SK-N-SH (cell line): ENCODE measurements around the gene FZD4. TPM values are rescaled to one million over a fixed set of nuclear protein-coding genes. Genes with fewer than 3 reads are reported as not detected.

ENCODE experiments used
- CTCF ChIA-PET: fragments of 300-600, 350-600 bp; formaldehyde crosslinking; extraction: SDS; loops from one replicate; lab custom pipeline; 2021; lab: Yijun Ruan, JAX
- POLR2A ChIA-PET: fragments of 350-600 bp; sonication (Branson Sonifier 250); formaldehyde crosslinking; extraction: SDS; loops from one replicate; lab custom pipeline; 2020; ENCODE audit warnings: antibody characterized with exemption, inconsistent platforms; lab: Yijun Ruan, JAX
- DNase-seq: peaks from one replicate; pipeline ENCODE4 v3.0.0; 2012
- H2AFZ ChIP-seq: fragments of 200-600 bp; sonication (generic); 2 replicates; pipeline ENCODE4 v1.8.1; 2016; ENCODE audit warnings: antibody characterized with exemption, mild to moderate bottlenecking, low read depth
- H3F3A ChIP-seq: fragments of 200-600 bp; sonication (generic); replicated peaks from 2 replicates; pipeline ENCODE3; 2016; ENCODE audit warnings: antibody characterized with exemption, mild to moderate bottlenecking; ENCODE audit not compliant: insufficient read depth
- H3K27ac ChIP-seq, 2 experiments: fragments of 200-500 bp in 1 of 2; fragments of 200-600 bp in 1 of 2; sonication (Bioruptor generic) in 1 of 2; sonication (generic), shearing (Covaris generic) in 1 of 2; 2 replicates each; pipeline versions ENCODE4 v1.5.1 to v1.6.1; 2014 to 2016; ENCODE audit warnings: low read depth in 2 of 2, inconsistent platforms in 1 of 2, low read length in 1 of 2, mild to moderate bottlenecking in 1 of 2, mixed read lengths in 1 of 2
- H3K27me3 ChIP-seq: fragments of 200-600 bp; sonication (generic), shearing (Covaris generic); 2 replicates; pipeline ENCODE4 v1.6.1; 2016; ENCODE audit warnings: mixed run types; ENCODE audit not compliant: insufficient read depth
- H3K36me3 ChIP-seq, 2 experiments: fragments of 200-500 bp in 1 of 2; fragments of 200-600 bp in 1 of 2; sonication (Bioruptor generic) in 1 of 2; sonication (generic) in 1 of 2; replicated peaks in 1 of 2; 2 replicates each; pipeline versions ENCODE3 to v1.5.1; 2014 to 2016; ENCODE audit warnings: low read length in 1 of 2, mild to moderate bottlenecking in 1 of 2; ENCODE audit not compliant: insufficient read depth in 2 of 2, control insufficient read depth in 1 of 2
- H3K4me1 ChIP-seq, 2 experiments: fragments of 200-500 bp in 1 of 2; fragments of 200-600 bp in 1 of 2; sonication (Bioruptor generic) in 1 of 2; sonication (generic), shearing (Covaris generic) in 1 of 2; 2 replicates each; pipeline versions ENCODE4 v1.5.1 to v1.6.1; 2014 to 2016; ENCODE audit warnings: low read depth in 1 of 2, low read length in 1 of 2, mixed run types in 1 of 2; ENCODE audit not compliant: insufficient read depth in 2 of 2, control insufficient read depth in 1 of 2
- H3K4me2 ChIP-seq: fragments of 200-600 bp; sonication (generic), shearing (Covaris generic); 2 replicates; pipeline ENCODE4 v1.6.1; 2017; ENCODE audit warnings: mixed run types
- H3K4me3 ChIP-seq, 2 experiments: fragments of 200-500 bp in 1 of 2; fragments of 200-600 bp in 1 of 2; sonication (Bioruptor generic) in 1 of 2; sonication (generic), shearing (Covaris generic) in 1 of 2; 2 replicates each; pipeline versions ENCODE4 v1.5.1 to v1.8.1; 2014 to 2016; ENCODE audit warnings: low read depth in 2 of 2, inconsistent platforms in 1 of 2, low read length in 1 of 2, mild to moderate bottlenecking in 1 of 2, mixed read lengths in 1 of 2, moderate library complexity in 1 of 2
- H3K79me2 ChIP-seq: fragments of 200-600 bp; sonication (generic); 2 replicates; pipeline ENCODE4 v1.8.1; 2017; ENCODE audit warnings: mild to moderate bottlenecking; ENCODE audit not compliant: insufficient read depth
- H3K9ac ChIP-seq: fragments of 200-600 bp; sonication (generic); 2 replicates; pipeline ENCODE4 v1.6.1; 2017; ENCODE audit warnings: mixed run types
- H3K9me2 ChIP-seq: fragments of 200-600 bp; sonication (generic); 2 replicates; pipeline ENCODE4 v1.6.1; 2017; ENCODE audit warnings: mixed run types
- H3K9me3 ChIP-seq: fragments of 200-600 bp; sonication (generic); 2 replicates; pipeline ENCODE4 v1.6.1; 2017; ENCODE audit warnings: mixed run types, mild to moderate bottlenecking, moderate library complexity
- H4K20me1 ChIP-seq: fragments of 200-600 bp; sonication (generic); 2 replicates; pipeline ENCODE4 v1.6.1; 2017; ENCODE audit warnings: mild to moderate bottlenecking, mixed run types; ENCODE audit not compliant: insufficient read depth
- CHD2 ChIP-seq: fragments of 150-350 bp; IDR thresholded peaks from 2 replicates; pipeline ENCODE4 v1.6.1; 2018; ENCODE audit warnings: low read length; ENCODE audit not compliant: partially characterized antibody
- EP300 ChIP-seq, 2 experiments: IDR thresholded peaks; 2 replicates each; pipeline versions ENCODE4 v1.4.0 to v1.6.1; 2012; ENCODE audit warnings: borderline replicate concordance in 1 of 2, low read depth in 1 of 2, low read length in 1 of 2
- FOSL2 ChIP-seq: IDR thresholded peaks from 2 replicates; pipeline ENCODE4 v1.4.0; 2012; ENCODE audit warnings: low read depth, mild to moderate bottlenecking, moderate library complexity, borderline replicate concordance
- GABPA ChIP-seq: IDR thresholded peaks from 2 replicates; pipeline ENCODE4 v1.4.0; 2012; ENCODE audit warnings: low read depth, mild to moderate bottlenecking
- IRF3 ChIP-seq: fragments of 150-350 bp; IDR thresholded peaks from 2 replicates; pipeline ENCODE4 v1.6.1; 2016; ENCODE audit warnings: mild to moderate bottlenecking, low read depth, low read length
- JUND ChIP-seq: IDR thresholded peaks from 2 replicates; pipeline ENCODE4 v1.4.0; 2012
- MEF2A ChIP-seq: IDR thresholded peaks from 2 replicates; pipeline ENCODE4 v1.4.0; 2012; ENCODE audit warnings: low read depth, borderline replicate concordance
- MXI1 ChIP-seq: IDR thresholded peaks from 2 replicates; pipeline ENCODE4 v1.6.1; 2012; ENCODE audit warnings: mild to moderate bottlenecking, low read depth, low read length, improper control_type of control experiment
- NRF1 ChIP-seq: IDR thresholded peaks from 2 replicates; pipeline ENCODE4 v1.6.1; 2012; ENCODE audit warnings: low read depth, mild to moderate bottlenecking, low read length
- POLR2AphosphoS5 ChIP-seq: IDR thresholded peaks from 2 replicates; pipeline ENCODE4 v1.6.1; 2012; ENCODE audit warnings: low read depth, low read length
- RAD21 ChIP-seq: IDR thresholded peaks from 2 replicates; pipeline ENCODE4 v1.6.1; 2012; ENCODE audit warnings: mild to moderate bottlenecking, low read length
- RXRA ChIP-seq: IDR thresholded peaks from 2 replicates; pipeline ENCODE4 v1.4.0; 2012; ENCODE audit warnings: low read depth, mild to moderate bottlenecking, borderline replicate concordance
- SIN3A ChIP-seq: IDR thresholded peaks from 2 replicates; pipeline ENCODE4 v1.6.1; 2012; ENCODE audit warnings: low read depth, mild to moderate bottlenecking, low read length, moderate library complexity, borderline replicate concordance
- TCF12 ChIP-seq: IDR thresholded peaks from 2 replicates; pipeline ENCODE4 v1.4.0; 2012
- TEAD4 ChIP-seq: IDR thresholded peaks from 2 replicates; pipeline ENCODE4 v1.4.0; 2012; ENCODE audit warnings: mild to moderate bottlenecking, borderline replicate concordance; ENCODE audit not compliant: insufficient read depth
- USF2 ChIP-seq: fragments of 150-350 bp; IDR thresholded peaks from 2 replicates; pipeline ENCODE4 v1.6.1; 2017; ENCODE audit warnings: antibody characterized with exemption, low read length, low read depth, borderline replicate concordance
- WGBS: methylation state at CpG from one replicate; pipeline ENCODE4 v1.1.6; 2017; ENCODE audit warnings: low lambda C conversion rate; 5-methylcytosine and 5-hydroxymethylcytosine counted together
- polyA plus RNA-seq, 3 experiments: library from polyadenylated mRNA; depleted of rRNA; stranded (reverse); fragments of >200 nt; gene quantifications; 2 replicates each; pipeline ENCODE4 v1.2.3, GENCODE V29; 2012
- TF ChIP-seq, protein P1 (sequence below): IDR thresholded peaks from 2 replicates; pipeline ENCODE4 v1.6.1; 2012; ENCODE audit warnings: mild to moderate bottlenecking, low read depth, low read length, moderate library complexity
- TF ChIP-seq, protein P2 (sequence below): IDR thresholded peaks from 2 replicates; pipeline ENCODE4 v1.4.0; 2012; ENCODE audit warnings: low read depth, borderline replicate concordance
- TF ChIP-seq, protein P3 (sequence below): IDR thresholded peaks from 2 replicates; pipeline ENCODE4; 2012

Gene FZD4
- polyA plus RNA-seq, 1 of the 3 experiments (the other 2 are of a cell fraction) = 0.72 TPM

GRCh38 chr11:86991341-86991740 is 36.1 kb upstream of the FZD4 start:
- no peaks in the 10 kb centered on the region for H3K9me3 ChIP-seq
- POLR2A ChIA-PET = no interaction called here
- H3K27ac ChIP-seq = peak overlapping the region in 1 of 2 experiments; percentile 33; a peak in 1 of 4 replicates
- TF ChIP-seq, protein P1, sequence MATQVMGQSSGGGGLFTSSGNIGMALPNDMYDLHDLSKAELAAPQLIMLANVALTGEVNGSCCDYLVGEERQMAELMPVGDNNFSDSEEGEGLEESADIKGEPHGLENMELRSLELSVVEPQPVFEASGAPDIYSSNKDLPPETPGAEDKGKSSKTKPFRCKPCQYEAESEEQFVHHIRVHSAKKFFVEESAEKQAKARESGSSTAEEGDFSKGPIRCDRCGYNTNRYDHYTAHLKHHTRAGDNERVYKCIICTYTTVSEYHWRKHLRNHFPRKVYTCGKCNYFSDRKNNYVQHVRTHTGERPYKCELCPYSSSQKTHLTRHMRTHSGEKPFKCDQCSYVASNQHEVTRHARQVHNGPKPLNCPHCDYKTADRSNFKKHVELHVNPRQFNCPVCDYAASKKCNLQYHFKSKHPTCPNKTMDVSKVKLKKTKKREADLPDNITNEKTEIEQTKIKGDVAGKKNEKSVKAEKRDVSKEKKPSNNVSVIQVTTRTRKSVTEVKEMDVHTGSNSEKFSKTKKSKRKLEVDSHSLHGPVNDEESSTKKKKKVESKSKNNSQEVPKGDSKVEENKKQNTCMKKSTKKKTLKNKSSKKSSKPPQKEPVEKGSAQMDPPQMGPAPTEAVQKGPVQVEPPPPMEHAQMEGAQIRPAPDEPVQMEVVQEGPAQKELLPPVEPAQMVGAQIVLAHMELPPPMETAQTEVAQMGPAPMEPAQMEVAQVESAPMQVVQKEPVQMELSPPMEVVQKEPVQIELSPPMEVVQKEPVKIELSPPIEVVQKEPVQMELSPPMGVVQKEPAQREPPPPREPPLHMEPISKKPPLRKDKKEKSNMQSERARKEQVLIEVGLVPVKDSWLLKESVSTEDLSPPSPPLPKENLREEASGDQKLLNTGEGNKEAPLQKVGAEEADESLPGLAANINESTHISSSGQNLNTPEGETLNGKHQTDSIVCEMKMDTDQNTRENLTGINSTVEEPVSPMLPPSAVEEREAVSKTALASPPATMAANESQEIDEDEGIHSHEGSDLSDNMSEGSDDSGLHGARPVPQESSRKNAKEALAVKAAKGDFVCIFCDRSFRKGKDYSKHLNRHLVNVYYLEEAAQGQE = no peak
- TF ChIP-seq GABPA = no peak
- no peak for TF ChIP-seq EP300 (IDR thresholded peaks at IDR 0.05; ENCODE audit: borderline replicate concordance in 1 of 2, low read depth in 1 of 2, low read length in 1 of 2)
- TF ChIP-seq MEF2A = no peak
- no peak for TF ChIP-seq USF2
- TF ChIP-seq, protein P2, sequence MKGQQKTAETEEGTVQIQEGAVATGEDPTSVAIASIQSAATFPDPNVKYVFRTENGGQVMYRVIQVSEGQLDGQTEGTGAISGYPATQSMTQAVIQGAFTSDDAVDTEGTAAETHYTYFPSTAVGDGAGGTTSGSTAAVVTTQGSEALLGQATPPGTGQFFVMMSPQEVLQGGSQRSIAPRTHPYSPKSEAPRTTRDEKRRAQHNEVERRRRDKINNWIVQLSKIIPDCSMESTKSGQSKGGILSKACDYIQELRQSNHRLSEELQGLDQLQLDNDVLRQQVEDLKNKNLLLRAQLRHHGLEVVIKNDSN = no peak
- H3K36me3 ChIP-seq = no peaks in the 10 kb centered on the region
- DNase-seq = no peak
- no peaks in the 10 kb centered on the region for H3K27me3 ChIP-seq
- peaks cover 10% of the 10 kb centered on the region for H3F3A ChIP-seq
- no peaks in the 10 kb centered on the region for H3K9me2 ChIP-seq
- no peaks in the 10 kb centered on the region for H4K20me1 ChIP-seq
- peaks cover 0 to 44% of the 10 kb centered on the region in 2 experiments; a peak in 1 of 4 replicates for H3K4me1 ChIP-seq
- no peak overlapping the region for H3K4me3 ChIP-seq
- no peak overlapping the region for H3K4me2 ChIP-seq
- CTCF ChIA-PET = no interaction called here
- H2AFZ ChIP-seq = no peak overlapping the region
- no peaks in the 10 kb centered on the region for H3K79me2 ChIP-seq
- WGBS = 86% methylated on average over 5 of the region's 5 CpGs
- H3K9ac ChIP-seq = no peak overlapping the region

- peaks cover 10% of the 10 kb centered on the region for H3F3A ChIP-seq
- peak overlapping the region in 1 of 2 experiments; percentile 33; a peak in 2 of 4 replicates for H3K27ac ChIP-seq
- H3K79me2 ChIP-seq = no peaks in the 10 kb centered on the region
- ChIA-PET POLR2A (no interaction called here), CTCF (interaction anchor here (1.2 kb wide), 1 partner anchor 11 kb away, joined by 3 read pairs; no protein-coding TSS in a partner anchor)
- H3K9me2 ChIP-seq = no peaks in the 10 kb centered on the region
- no peaks in the 10 kb centered on the region for H3K27me3 ChIP-seq
- H4K20me1 ChIP-seq = no peaks in the 10 kb centered on the region
- H3K4me1 ChIP-seq = peaks cover 0 to 44% of the 10 kb centered on the region in 2 experiments; a peak in 1 of 4 replicates
- no peak overlapping the region for H2AFZ ChIP-seq
- no peak overlapping the region for H3K4me3 ChIP-seq
- peak overlapping the region; percentile 16; the same call in 1 of the 2 replicates for H3K4me2 ChIP-seq
- H3K9ac ChIP-seq = no peak overlapping the region
- WGBS = 7% methylated on average over 3 of the region's 3 CpGs
- no peaks in the 10 kb centered on the region for H3K36me3 ChIP-seq
- no peaks in the 10 kb centered on the region for H3K9me3 ChIP-seq
- no peak for DNase-seq
- TF ChIP-seq POLR2AphosphoS5 (no peak), JUND (peak; percentile 76), CHD2 (no peak), SIN3A (no peak), TEAD4 (peak; percentile 57; the same call in 1 of the 2 replicates), IRF3 (no peak), MXI1 (no peak), FOSL2 (peak; percentile 28; the same call in 1 of the 2 replicates), RXRA (no peak), GABPA (no peak), NRF1 (no peak), RAD21 (no peak), TCF12 (peak; percentile 19; the same call in 1 of the 2 replicates)
- TF ChIP-seq, protein P3, sequence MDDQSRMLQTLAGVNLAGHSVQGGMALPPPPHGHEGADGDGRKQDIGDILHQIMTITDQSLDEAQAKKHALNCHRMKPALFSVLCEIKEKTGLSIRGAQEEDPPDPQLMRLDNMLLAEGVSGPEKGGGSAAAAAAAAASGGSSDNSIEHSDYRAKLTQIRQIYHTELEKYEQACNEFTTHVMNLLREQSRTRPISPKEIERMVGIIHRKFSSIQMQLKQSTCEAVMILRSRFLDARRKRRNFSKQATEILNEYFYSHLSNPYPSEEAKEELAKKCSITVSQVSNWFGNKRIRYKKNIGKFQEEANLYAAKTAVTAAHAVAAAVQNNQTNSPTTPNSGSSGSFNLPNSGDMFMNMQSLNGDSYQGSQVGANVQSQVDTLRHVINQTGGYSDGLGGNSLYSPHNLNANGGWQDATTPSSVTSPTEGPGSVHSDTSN = 0 out of 2 replicates have a peak, but pooled peaks have one; percentile 25
Observed at GRCh38 chr11:86990515-86990914, 35.3 kb upstream of the FZD4 start.
